ENCODE results near the gene OPN4.

The OPN4 gene

DNA sequence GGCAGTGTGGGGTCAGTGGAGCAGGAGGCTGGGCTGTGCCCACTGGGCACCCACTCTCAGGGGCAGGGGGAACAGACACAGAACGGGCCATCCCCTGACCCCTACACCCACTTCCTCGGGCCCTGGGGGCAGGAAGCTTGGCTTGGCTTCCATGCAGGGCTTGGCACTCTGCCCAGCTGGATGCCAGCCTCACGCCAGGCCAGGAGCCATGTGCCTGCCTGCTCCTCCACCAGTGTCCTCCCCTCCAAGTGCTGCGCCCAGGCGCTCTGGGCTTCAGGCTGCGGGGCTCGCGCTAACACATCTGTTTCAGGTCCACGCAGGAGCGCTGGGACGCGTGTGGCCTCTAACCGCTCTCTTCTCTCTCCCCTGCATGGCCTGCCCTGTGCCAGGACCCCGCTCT, 26.7 kb downstream of the OPN4 start:
- no peak for DNase-seq (ENCODE audit: low spot score)

DNA sequence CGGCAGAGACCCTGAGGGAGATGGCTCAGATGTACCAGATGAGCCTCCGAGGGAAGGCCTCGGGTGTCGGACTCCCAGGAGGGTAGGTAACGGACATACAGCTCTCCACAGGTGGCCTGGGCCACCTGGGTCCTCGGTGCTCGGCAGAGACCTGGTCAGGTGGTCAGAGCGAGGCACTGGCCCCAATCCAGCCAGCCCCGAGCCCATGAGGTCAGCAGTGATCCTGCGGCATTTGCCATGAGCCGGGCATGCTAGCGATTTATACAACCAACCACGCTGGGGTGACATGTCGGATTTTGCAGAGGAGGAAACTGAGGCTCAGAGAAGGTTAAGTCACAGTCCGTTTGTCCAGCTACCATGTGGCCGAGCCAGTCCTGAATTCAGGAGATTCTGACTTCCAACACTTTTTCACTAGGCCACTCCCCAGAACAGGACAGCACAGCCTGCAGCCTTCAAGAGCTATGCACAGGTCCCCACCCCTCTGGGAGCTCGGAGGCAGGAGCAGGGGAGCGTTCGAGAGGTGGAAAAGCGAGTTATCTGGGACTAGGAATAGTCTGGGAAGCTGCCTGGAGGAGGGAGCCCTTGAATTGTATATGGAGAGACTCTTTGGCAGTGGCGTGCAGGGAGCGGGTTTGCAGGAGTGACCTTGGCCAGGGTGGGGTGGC, 27.5 kb downstream of the OPN4 start:
- DNase-seq (ENCODE audit: low spot score), result no peak

DNA sequence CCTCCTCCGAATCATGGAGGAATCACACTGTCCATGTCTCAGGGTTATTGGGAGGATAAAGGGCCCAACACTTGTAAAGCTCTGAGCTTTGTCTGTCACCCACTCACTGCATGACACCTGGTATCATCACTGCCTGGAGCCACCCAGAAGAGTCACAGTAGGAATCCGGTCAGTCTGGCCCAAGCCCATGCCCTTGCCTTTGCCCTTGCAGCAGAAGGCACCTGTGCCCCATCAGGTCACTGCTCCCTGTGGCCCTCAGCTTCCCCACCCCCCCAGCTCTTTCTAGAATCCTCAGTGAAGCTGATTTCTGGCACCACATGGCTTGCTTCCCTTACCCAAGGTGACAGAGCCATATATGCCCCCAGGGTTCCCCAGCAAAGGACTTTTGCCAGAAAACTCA, 28.3 kb downstream of the OPN4 start:
- DNase-seq (ENCODE audit: low spot score), result no peak

DNA sequence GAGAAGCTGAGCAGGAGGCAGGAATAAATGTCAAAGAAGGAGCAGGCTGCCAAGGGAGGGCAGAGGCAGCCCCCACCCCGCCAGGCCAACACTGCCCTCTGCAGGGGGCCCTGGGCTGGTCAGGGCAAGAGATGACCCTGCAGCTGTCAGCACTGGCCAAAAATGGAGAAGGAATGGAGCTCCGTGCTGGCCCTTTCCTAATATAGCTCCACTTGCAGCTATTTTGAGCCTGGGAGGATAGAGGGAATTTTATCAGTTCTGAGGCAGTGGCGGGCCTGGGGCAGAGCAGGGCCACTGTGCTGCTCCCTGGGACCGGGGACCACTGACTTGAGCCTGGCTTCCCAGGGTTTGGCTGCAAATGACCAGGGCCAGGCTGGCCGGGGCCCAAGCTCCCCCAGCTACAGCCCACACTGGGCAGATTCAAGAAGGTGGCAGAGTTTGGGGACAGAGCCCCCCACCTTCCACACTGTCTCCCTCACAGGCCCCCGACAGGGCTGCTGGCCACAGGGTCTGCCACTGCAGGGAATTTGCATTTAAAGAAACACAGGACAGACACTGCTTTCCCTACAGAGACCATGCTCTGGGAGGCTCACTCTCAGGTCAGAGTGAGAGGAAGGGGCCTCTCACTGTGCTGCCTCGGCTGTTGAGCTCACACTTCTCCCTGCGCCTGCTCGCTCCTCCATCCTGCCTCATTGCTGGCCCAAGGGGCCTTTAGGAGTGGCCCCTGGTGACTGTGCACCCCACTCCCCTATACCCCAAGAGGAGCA, 30.2 kb downstream of the OPN4 start:
- no peak for DNase-seq (ENCODE audit: low spot score)

DNA sequence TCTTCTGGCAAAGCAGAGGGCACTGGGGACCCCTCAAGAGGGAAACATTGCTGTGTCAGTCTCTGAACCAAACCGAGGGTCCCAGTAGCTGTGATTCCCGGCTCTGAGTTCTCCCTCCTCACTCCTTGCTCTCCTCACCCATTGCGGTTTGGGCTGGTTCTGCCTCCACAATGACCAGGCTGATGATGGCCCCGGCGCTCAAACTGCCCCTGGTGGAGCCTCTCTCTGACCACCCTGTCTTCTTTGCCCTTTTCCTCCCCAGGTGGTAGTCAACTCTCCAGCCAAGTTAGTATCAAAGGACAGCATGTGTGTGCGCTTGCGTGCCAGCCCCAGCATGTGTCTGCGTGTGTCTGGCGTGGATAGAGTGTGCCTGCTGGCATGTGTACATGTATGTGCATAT, 31.1 kb downstream of the OPN4 start:
- DNase-seq (ENCODE audit: low spot score), result no peak

DNA sequence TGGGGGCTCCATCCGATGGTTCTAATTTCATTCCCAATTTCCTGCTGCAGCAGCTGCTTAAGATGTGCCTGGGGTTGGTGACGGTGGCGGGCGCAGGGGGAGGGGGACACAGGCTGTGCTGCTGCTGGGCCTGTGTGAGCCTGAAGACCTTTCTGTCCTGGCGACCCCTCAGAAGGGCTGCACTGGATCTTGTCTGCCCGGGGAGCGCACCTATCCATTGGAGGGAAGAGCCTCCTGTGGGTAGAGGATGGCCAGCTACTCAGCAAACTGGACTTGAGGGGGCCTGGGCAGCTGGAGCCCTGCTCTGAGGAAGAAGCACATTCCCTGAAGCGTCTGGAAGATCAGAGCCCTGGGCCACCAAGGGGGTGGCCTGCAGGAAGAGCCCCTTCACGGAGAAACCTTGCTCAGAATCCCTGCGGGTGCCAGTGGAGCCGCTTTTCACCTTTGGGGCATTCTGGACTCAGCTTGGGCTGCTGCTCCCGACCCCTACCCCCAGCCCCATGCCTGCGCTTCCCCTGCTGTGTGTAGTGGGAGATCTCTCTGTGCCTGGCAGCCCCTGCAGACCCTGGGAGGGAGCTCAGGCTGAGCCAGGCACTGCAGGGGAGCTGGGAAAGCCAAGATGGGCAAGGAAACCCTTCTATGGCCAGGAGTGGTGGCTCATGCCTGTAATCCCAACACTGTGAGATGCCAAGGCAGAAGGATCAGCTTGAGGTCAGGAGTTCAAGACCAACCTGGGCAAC, 31.7 kb downstream of the OPN4 start:
- DNase-seq (ENCODE audit: low spot score), result no peak

DNA sequence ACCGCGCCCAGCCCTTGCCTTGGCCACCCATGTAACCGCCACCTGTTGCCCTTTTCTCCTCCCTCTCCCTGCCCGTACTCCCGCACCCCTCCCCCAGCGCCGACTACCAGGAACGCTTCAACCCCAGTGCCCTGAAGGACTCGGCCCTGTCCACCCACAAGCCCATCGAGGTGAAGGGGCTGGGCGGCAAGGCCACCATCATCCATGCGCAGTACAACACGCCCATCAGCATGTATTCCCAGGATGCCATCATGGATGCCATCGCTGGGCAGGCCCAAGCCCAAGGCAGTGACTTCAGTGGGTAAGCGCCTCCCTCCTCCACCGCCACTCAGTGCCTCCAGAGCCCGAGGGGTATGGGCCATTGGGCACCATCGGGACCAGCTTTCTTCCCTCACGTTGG, 32.6 kb downstream of the OPN4 start:
- no peak for DNase-seq (ENCODE audit: low spot score)

DNA sequence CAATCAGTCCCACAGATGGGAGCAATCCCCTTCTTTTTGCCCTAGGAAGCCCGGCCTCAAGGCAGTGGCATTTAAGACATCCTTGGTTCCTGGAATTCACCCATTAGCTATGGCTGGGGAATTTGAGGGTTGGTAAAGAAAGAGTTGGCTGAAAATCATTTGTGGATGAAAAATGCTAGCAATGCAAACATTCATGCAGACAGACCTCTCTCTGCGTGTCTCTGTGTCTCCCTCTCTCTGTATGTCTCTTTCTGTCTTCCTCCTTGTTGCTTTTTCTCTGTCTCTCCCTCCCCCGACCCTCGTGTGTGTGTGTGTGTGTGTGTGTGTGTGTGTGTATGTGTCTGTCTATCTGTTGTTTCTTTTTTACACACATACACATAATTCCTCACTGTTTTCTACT, 33.4 kb downstream of the OPN4 start:
- DNase-seq (ENCODE audit: low spot score), result peak; percentile 75

DNA sequence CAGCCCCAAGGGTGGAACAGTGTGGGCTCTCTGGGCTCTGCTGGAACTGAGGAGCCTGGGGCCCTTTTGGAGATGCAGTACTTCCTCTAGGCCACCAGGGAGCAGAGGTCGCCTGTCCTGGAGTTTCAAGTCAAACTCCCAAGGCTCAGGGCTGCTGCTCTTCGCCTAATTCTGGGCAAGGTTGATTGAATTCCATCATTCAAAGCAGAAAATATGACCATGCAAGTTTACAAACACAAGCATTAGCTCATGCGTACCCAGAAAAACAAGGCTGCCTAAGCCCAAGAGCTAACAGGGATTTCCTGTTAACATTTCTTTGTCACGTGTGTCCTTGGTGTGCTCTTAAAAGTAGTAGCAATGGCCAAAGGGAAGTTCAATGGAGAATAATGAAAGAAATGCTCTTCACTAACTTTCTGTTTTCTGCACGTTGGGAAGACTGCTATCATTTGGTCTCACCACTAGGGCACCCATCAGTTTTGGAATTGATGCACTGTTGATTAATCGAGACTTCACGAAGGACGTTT, 34.1 kb downstream of the OPN4 start:
- DNase-seq (ENCODE audit: low spot score), result peak; percentile 80

DNA sequence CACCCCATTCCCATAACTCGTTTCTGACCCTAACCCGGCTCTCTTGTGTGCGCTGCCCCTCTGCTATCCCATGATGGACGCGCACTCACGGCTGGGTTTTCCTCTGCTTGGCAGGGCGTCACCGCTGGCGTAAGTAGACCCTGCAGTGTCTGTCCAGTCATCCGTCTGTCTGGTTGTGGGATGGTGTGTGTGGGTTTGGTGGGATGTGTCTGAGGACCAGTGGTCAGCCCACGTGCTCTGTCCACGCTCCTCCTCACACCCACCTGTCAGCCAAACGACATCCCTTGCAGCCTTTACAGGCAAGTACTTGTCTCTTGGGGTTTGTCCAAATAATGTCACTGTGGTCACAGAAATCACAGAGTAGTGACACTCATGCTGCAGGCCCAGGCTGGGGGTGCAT, 34.8 kb downstream of the OPN4 start:
- DNase-seq (ENCODE audit: low spot score), result no peak

DNA sequence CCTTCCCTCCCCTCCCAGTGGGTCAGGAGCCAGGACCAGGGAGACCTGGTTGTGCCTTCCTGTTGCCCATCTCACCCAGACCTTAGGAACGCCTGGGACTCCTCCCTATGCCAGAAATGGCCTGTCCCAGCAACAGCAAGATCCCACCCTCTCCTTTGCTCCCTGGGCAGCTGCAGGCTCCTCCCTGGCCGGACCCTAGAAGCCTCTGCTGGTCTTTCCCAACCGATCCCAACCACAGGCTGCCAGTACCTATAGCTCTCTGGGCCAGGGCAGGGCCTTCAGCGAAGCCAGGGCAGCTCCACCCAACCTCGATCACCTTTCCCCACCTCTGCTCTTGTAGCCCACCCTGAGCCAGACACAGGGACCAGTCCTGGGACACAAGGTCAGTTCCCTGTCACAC, 35.9 kb downstream of the OPN4 start:
- DNase-seq (ENCODE audit: low spot score), result no peak

DNA sequence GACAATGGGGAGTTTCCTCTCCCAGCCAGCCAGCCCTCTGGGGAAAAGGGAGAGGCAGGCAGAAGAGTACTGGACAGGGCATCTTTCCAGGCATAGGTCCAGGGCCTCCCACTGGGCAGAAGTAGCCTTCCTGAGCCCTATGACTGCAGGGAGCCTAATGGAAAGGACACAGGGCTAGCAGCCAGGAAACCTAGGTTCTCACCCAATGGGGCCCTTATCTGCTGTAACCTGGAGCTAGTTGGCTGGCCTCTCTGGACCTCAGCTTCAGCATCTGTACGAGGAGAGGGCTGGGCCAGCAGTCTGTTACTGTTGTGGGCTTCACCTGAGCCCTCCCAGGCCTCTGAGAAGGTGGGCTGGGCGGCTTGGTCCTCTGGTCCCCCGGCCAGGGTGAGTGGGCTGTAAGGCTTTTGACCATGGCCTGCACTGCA, 36.3 kb downstream of the OPN4 start:
- DNase-seq (ENCODE audit: low spot score), result no peak

DNA sequence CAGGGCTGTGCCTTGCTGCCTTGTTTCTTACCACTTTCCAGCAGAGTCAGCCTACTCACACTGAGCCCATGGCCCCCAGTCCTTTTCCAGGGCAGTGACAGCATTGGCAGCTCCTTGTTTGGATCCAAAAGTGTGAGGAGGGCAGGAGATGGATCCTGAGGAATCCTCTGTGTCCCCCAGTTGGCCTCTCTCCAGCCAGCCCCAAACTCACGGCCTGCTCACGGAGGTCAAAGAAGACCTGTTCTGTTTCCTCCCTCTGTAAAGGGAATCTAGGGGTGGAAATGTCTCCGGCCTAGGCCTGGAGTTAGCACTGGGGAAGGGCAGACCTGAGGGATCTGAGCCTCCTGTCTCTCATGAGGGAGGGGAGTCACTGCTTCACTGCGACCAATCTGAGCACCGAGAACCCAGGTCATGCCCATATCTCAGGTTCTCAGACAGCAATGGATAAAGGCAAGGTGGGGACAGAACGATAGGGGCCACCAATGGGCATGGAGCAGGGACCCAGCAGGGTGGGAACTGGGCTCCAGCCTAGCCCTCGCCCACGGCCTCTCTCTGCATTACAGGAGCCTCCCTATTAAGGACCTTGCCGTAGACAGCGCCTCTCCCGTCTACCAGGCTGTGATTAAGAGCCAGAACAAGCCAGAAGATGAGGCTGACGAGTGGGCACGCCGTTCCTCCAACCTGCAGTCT, 37.1 kb downstream of the OPN4 start:
- no peak for DNase-seq (ENCODE audit: low spot score)

DNA sequence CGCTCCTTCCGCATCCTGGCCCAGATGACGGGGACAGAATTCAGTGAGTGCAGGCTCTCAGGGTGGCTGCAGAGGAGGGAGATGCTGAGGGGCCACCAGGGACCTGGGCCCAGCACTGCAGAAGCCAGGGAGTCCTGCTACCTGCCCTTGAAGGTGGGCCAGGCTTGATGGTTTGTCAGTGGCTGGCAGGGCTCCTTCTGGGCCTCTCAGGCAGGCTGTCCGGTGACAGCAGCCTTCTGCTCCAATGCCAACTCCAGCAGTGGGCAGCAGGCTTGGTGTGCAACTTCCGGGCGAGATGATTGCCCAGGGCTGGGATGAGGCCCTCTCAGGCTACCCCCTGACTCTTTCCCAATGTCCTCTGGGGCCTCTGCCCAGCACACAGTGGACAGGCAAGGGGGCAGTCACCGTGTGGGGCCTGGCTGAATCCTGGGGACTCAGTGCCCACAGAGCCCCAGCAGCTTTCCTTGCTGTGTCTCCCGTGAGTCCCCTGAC, 37.7 kb downstream of the OPN4 start:
- no peak for DNase-seq (ENCODE audit: low spot score)

DNA sequence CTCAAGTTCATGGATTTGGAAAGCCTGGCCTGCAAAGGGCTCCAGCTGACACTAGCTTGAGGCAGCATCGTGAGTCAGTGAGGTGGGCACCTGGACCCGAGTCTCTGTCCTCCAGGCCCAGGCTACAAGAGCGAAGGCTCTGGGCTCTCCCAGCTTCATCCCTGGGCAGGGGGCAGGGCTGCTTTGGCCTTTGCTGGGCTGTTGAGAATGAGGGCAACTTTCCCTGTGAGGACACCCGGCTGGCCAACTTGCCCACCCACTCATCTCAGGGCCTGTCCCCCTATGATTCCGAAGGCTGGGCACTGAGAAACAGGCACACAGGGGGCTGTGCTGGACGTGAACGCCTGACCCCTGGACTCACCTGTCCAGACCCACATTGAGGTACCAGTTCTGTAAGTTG, 38.3 kb downstream of the OPN4 start:
- no peak for DNase-seq (ENCODE audit: low spot score)

DNA sequence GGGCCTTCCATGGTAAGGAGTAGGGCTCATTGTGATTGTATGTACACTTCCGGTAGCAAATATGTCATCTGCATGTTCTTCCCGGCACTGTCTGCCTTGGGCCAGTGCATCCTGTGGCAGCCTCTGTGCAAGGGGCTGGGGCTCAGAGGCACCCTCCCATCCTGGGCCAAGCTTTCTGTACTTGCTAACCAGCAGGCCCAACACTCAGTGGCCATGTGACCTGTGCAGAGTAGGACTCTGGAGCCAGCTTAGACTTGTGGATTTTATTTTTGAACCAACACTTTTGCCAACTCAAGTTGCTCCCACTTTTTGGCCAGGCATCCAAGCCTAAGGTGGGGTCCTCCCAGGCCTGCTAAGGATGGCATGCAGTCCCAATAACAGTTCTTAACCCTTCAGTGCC, 38.9 kb downstream of the OPN4 start:
- DNase-seq (ENCODE audit: low spot score), result no peak

DNA sequence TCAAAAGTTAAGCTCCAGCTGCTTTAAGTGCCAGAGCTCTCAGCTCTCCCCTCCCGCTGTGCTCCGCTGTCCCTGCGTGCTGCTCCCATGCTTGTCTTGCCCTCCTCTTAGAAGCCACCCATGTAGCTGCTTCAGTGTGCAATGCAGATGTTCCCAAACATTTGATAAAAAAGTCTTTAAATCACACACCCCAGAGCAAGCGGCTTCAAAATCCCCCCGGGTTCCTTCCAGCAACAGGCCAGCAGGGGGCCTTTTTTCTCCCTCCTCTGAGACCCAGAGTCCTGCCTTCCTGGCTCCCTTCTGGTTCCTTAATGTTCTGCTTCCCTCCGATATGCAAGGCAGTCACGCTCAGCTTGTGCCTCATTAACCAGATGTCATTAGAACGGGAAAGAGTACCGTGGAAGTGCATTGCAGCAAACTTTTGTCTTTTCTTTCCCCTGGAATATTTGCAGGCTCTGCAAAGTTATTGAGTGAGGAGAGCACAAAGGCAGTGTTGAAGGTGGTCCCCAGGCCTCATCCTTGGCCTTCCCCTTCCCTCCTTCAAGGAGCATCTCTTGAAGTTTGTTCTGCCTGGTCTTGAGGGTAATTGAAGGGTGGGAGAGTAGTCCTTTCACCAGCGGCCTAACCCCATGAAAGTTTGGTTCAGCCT, 39.5 kb downstream of the OPN4 start:
- DNase-seq (ENCODE audit: low spot score), result peak; percentile 79

DNA sequence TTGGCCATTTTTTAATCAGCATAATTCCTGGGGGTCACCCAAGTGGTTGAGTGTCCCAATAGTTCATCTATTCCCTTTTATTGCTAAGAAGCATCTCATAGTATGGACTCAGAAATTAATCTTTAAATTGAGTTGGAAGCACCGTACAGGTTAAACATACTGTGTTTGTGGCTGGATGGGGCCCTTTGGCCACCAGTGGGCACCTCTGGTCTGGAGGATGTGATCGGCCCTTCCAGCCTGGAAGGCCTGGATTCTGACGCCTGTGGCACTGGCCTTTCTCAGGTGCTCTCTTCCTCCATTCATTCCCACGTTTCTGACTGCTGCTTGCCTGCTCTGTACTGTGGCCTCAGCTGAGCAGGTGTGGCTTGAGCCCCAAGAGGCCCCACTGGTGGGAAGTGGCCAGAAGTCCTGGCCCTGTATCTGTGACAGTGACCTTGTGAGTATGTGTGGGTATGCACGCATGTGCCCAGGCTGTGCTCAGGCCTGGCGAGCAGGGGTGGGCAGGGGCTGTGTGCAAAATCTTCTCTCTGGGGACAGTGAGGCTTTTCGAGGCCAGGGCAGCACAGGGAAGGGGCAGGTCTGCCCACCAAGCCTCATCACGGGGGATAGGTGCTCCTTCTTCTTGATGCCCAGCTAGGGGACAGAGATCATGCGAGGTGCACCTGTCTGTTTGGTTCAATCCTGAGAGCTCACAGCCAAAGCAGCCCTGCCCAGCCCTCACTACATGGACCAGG, 44.0 kb downstream of the OPN4 start:
- no peak for DNase-seq (ENCODE audit: low spot score)

DNA sequence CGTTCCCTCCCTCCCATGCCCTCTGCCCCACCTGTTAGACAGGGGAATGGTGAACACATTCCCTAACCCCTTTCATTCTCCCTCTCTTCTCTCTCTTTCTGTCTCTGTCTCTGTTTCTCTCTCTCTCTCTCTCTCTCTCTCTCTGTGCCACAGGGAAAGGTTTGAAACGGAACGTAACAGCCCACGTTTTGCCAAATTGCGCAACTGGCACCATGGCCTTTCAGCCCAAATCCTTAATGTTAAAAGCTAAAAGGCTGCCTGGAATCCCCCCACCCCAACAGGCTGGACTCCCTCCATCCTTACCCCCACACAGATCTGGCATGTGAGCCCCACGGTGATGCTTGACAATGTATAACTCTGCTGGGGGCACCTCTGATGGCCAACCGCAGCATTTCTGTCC, 44.8 kb downstream of the OPN4 start:
- DNase-seq (ENCODE audit: low spot score), result no peak

DNA sequence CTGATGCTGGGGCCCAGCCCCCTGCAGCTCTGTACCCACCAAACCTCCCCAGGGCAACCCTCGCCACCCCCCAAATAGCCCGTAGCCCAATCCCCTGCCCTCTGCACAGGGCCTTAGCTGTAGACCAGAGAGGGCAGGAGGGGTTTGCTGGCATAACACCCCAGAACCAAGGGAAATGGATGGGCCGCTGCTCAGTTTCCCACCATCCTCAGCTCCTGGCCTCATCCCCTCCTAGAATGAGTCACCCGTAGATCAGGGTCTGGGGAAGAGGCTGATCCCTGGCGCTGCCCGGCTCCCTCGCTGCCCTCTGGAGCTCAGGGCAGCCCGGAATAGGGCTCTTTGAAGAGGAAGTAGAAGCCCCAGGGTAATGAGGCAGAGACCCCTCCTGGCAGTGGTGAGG, 45.2 kb downstream of the OPN4 start:
- DNase-seq (ENCODE audit: low spot score), result no peak

All from AG08395 (cell line).